Measurements from ENCODE around the gene DCP1A.

Gene DCP1A

DNA sequence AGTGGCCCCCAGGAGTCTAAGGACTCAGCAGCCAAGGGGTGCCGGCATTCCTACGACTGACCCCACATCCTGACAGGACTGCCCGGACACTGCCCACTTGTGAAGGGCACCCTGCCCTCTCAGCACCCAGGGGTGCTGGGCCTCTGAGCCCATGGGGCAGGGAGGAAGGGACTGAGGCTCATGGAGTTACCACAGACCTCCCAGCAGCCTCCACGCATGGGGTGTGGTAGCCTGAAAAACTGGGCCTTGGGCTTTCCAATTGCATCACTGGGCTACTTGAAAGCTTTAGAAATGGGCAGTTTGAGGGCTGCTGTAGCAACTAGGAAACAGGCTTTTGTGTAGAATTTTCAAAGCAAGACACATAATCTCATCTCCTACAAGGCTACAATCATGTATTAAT lies 104.7 kb downstream of the DCP1A start:
- DNase-seq: no peak

DNA sequence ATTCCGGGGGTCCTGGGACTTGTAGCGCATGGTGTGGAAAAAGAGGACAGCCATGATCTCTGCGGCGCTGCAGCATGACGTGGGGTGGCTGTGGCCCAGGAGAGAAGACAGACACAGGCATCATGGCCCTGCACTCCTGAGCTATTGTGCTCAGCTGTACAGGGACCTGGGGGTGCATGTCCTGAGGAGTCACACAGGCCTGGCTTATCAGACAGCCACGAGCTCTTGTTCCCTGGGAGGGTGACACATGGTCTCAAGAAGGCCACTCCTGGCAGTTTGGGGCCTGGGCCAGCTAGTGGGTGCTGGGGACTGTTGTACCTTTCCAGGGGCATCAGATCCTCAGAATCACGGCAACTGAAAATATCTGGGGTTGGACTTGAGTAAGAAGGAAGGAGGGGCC lies 105.2 kb downstream of the DCP1A start:
- DNase-seq: no peak

DNA sequence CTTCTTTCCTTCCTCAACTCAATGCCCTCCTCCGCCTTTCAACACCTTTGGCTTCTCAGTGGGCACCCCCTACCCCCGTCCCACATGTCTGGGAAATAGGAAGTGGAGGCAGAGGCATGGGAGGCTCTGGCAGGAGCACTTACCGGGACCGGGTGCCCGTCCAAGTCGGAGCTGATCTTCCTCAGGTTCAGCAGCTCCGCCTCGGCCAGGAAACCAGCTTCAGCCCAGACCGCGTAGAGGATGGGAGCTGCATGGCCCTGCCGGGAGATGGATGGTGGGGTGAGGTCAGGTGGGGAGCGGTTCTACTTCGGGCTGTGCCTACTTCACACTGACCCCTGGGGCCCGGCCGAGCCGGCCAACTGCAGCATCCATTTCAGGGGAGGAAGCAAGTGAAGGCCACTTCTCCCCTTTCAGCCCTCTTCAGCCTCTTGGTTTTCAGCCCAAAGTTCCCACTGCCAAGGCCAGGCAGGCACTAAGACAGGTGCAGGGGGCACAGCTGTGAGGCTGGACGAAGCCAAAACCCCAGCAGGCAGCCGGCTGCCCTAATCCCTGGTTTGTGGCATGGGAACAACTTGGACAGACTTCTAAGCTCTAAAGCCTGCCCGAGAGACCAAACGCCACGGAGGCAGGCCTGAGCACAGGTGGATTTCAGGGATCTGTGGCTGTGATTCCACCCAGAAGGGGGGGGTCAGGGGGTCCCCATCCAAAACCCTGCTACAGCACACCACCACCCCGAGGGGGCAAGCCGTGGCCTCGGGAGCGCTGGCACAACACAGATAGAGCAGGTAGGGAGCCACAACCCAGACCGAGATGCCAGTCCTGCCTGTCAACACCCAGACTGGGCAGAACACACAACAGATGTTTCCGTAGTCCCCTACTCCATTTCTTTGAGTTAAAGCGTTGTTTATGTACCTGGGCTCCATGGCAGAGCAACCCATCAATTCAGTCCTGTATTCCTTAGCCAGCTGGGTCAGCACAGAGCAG lies 106.1 kb downstream of the DCP1A start:
- DNase-seq: no peak

DNA sequence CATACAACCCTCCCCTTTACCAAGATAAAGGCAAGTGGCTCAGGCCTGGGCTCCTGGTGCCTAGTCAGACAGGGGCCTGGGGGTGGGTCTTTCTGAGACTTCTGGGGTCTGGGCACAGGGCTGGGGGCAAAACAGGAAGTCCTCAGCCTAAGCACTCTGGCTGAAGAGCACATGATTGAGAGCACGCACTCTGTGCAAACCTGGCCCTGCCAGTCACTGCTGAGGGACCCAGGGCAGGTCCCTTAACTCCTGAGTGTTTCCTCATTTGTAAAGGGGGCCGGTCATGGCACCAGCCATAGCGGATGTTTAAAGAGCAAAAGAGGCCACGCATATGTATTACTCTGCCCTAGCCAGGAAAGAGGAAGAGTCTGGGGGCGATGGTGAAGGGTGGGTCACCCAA lies 107.5 kb downstream of the DCP1A start:
- DNase-seq: no peak

DNA sequence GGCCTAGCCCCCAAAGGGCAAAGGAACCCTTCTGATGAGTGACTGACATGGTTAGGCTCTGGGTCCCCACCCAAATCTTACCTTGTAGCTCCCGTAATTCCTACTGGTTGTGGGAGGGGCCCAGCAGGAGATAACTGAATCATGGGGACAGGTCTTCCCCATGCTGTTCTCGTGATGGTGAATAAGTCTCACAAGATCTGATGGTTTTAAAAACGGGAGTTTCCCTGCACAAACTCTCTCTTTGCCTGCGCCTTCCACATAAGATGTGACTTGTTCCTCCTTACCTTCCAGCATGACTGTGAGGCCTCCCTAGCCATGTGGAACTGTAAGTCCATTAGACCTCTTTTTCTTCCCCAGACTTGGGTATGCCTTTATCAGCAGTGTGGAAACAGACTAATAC lies 108.5 kb downstream of the DCP1A start:
- DNase-seq: no peak

DNA sequence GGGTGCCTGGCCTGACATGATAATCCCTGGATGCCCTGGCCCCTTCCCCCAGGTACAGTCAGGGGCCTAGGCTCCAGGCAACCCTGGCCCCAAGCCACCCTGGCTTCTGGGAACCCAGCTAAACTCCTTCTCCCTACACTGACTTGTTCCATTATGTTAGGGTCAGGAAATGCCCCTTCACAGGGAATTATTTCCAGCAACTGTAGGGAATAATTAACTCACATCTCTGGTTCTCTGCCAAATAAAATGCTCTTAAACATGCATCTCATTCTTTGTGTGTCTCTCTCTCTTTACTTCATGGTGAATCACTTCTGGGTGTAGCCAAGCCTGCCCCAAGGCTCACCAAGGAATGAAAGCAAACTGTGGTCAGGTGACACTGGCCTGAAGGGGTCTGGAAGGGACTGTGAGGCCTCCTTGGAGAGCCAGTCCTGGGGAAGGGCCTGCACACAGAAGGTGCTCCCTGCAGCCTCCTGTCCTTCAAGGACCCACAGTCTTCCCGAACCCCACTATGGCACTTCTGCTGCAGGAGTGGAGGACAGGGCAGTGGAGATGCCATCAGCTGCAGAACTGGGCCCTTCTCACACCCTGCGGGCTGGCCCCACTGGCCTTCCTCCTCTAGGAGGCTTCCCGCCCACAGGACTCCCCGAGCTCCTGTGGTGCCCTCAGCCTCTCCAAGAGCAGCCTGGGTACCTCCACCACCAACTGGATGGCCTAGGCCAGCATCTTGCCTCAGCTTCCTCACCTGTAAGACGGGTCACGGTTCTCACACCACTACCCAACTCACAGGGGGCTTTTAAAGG lies 109.1 kb downstream of the DCP1A start:
- DNase-seq: no peak

DNA sequence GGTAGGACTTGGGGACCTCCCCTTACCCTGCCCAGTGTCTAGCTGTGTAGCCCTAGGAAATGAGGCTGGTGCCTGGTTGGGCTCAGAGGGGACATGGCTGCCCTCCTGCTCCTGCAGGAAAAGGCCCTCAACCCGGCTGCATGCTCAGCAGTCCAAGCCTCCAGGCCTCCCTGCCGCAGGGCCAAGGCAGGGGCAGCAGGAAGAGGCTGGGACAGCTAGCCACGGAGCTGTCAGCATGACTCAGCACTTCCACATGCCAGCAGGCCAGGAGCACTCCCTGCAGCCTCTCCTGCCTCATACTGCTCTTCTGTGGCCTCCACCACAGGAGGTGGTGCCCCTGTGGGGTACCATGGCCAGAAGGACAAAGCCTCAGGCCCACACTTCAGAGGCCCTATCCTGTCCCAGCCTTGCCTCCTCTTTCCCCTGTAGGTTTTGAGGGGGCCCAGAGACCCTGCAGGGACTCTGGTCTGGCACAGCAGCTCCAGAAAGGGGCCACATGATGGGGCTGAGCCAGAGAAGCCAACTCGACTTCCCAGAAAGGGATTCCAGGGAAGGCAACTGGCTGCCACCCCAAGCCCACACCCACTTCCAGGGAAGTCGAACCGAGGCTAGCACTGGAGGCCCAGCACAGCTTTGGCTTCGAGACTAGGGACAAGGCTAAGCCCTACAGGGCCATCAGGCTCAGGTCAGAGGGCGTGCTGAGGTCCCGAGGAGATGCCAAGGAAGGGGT lies 111.1 kb downstream of the DCP1A start:
- DNase-seq: no peak

DNA sequence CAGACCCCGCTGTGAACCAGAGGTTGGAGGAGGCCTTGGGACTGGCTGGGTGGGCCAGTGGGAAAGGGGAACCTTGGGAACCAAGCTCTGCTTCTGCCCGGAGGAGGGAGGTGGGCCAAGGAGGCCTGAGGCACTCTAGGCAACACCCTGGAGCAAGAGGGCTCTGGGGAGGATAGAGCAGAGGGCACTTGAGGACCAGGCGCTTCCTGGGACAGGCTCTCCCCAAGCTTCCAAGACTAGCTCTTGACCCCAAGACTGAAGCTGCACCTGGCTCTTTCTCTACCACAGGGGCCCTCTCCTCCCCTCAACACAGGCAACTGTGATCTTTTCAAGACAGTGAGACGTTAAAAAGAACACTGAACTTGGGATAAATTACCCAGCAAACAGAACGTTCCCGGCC lies 111.8 kb downstream of the DCP1A start:
- no peak for DNase-seq

DNA sequence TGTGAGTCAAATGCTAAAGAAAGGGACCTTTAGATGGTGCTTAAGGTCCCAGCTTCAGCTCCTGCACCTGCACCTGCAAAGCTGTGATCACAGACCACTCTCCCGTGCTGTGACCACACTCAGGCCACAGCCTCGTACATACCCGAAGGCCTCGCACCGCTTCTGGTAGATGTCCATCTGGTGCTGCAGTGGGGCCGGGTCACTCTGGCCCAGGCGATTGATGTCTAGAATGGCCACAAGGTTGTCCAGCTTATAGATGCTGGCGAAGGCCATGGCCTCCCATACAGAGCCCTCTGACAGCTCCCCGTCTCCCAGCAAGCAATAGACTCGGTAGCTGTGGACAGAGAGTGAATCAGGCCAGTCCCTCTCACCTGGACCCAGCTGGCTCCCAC lies 112.5 kb downstream of the DCP1A start:
- no peak for DNase-seq

DNA sequence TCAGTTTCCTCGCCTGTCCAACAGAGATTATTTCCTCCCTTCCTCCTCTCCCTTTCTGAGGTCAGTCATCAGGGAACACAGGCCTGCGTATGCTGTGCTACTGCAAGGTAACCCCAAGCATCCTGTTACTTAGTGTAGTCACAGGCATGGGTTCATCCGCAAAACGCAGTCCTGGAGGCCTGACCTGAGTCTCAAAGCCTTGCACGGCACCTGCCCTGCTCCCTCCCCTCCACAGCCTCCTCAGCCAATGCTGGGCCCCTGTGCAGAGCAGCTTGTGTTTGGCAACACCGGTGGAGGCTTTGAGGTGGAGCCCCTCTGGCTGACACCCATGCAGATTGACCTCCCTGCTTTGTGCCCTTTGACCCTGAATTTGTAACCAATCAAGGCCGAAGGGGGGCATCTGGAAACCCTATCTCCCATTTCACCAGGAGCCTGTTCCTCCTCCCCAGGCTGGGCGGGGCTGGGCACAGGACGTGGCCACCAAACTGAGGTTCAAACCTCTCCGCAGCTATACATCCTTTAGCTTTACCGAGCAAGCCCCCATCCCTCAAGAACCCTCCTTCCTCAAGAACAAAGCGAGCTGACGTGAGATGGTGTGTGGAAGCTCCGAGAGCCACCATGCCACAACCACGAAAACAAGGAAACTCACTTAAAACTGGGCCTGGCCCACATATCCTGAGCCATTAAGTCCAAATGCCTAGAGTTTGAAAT lies 113.1 kb downstream of the DCP1A start:
- no peak for DNase-seq
